K562 (cell line): ENCODE results near the gene SMYD1. TPM values are rescaled to one million over a fixed set of nuclear protein-coding genes. Genes with fewer than 3 reads are reported as not detected.

Experiments
- ATAC-seq: fragments of 200-7000 bp; cut with Tn5 transposase; 3 replicates; pipeline ENCODE4 v1.9.1; 2020; ENCODE audit warnings: moderate library complexity
- BruUV-seq: library from RNA; stranded (reverse); fragments of 400-500 nt; replicated peaks from 2 replicates; lab custom pipeline; 2021; lab: Mats Ljungman, UMichigan
- CTCF ChIA-PET: fragments of 300-600 bp; formaldehyde crosslinking; extraction: SDS; loops from one replicate; lab custom pipeline; 2021; ENCODE audit warnings: low intra/inter-chr PET ratio; lab: Yijun Ruan, JAX
- POLR2A ChIA-PET: fragments of 300-600, 350-650 bp; sonication (Branson Sonifier 250); formaldehyde crosslinking; extraction: SDS; loops from one replicate; lab custom pipeline; 2021; ENCODE audit warnings: antibody characterized with exemption, inconsistent platforms; lab: Yijun Ruan, JAX
- DNase-seq, 4 experiments: peaks; one replicate each; pipeline versions ENCODE4 v3.0.0 to v3.0.0-alpha.2; 2011 to 2018; ENCODE audit warnings: low spot score in 3 of 4, mixed read lengths in 3 of 4; ENCODE audit errors: extremely low read depth in 1 of 4
- FAIRE-seq: peaks from 2 replicates; lab custom pipeline; 2011; peaks lifted over from hg19 to GRCh38; lab: Jason Lieb, UNC
- H2AFZ ChIP-seq: 2 replicates; pipeline ENCODE4 v1.6.0; 2011; ENCODE audit warnings: low read depth, low read length, control low read depth, inconsistent platforms
- H3K27ac ChIP-seq: fragments of 200-600 bp; 3 replicates; pipeline ENCODE4 v1.8.0; 2011; ENCODE audit warnings: low read depth, mild to moderate bottlenecking, control low read depth, inconsistent platforms, low read length, moderate library complexity, mixed read lengths; ENCODE audit errors: extremely low read depth
- H3K27me3 ChIP-seq, 2 experiments: fragments of 300-600 bp in 1 of 2; 2 replicates in 1 of 2; 3 replicates in 1 of 2; pipeline versions ENCODE4 v1.6.0 to v1.8.0; 2011; ENCODE audit warnings: inconsistent platforms in 2 of 2, low read length in 2 of 2, mild to moderate bottlenecking in 1 of 2, mixed read lengths in 1 of 2, moderate library complexity in 1 of 2; ENCODE audit not compliant: control insufficient read depth in 2 of 2, insufficient read depth in 2 of 2
- H3K36me3 ChIP-seq: fragments of 300-600 bp; 3 replicates; pipeline ENCODE4 v1.8.0; 2011; ENCODE audit warnings: mild to moderate bottlenecking, low read length, inconsistent platforms; ENCODE audit not compliant: control insufficient read depth, insufficient read depth
- H3K4me1 ChIP-seq, 2 experiments: fragments of 200-600 bp in 1 of 2; replicated peaks in 1 of 2; 2 replicates in 1 of 2; 3 replicates in 1 of 2; pipeline versions ENCODE4 v1.5.1 to v1.8.0; 2011; ENCODE audit warnings: inconsistent platforms in 2 of 2, low read length in 2 of 2, mild to moderate bottlenecking in 1 of 2, mixed read lengths in 1 of 2, moderate library complexity in 1 of 2; ENCODE audit not compliant: control insufficient read depth in 2 of 2, insufficient read depth in 2 of 2
- H3K4me2 ChIP-seq: 2 replicates; pipeline ENCODE4 v1.6.1; 2011; ENCODE audit warnings: low read length, control low read depth, inconsistent platforms, mixed read lengths; ENCODE audit not compliant: insufficient read depth
- H3K4me3 ChIP-seq: fragments of 200-600 bp; sonication (generic), shearing (Covaris generic); 2 replicates; pipeline ENCODE4 v1.5.1; 2016; ENCODE audit warnings: control low read depth, inconsistent platforms
- H3K79me2 ChIP-seq: fragments of 200-600 bp; 3 replicates; pipeline ENCODE4 v1.8.0; 2011; ENCODE audit warnings: low read length, inconsistent platforms; ENCODE audit not compliant: control insufficient read depth, insufficient read depth
- H3K9ac ChIP-seq, 2 experiments: 2 replicates each; pipeline versions ENCODE4 v1.6.0 to v1.6.1; 2011; ENCODE audit warnings: low read depth in 2 of 2, low read length in 2 of 2, control low read depth in 1 of 2, inconsistent platforms in 1 of 2, mild to moderate bottlenecking in 1 of 2, mixed read lengths in 1 of 2; ENCODE audit not compliant: insufficient read depth in 1 of 2
- H3K9me1 ChIP-seq: one replicate; pipeline ENCODE4 v1.6.0; 2011; ENCODE audit warnings: inconsistent platforms, mild to moderate bottlenecking, low read length, moderate library complexity; ENCODE audit not compliant: control insufficient read depth, insufficient read depth
- H3K9me3 ChIP-seq: replicated peaks from 2 replicates; pipeline ENCODE4 v1.5.1; 2011; ENCODE audit warnings: low read depth, low read length, inconsistent platforms; ENCODE audit not compliant: control insufficient read depth, insufficient read depth
- H4K20me1 ChIP-seq: replicated peaks from 2 replicates; pipeline ENCODE4 v1.6.1; 2011; ENCODE audit warnings: low read length, inconsistent platforms, mixed read lengths; ENCODE audit not compliant: control insufficient read depth, insufficient read depth
- DPF2 ChIP-seq: fragments of 450-650 bp; IDR thresholded peaks from 2 replicates; pipeline ENCODE4 v1.6.1; 2016
- ESRRB ChIP-seq: fragments of 250-450 bp; sonication (Bioruptor Pico); IDR thresholded peaks from 2 replicates; pipeline ENCODE4 v1.5.0; 2020; ENCODE audit warnings: mild to moderate bottlenecking, moderate library complexity, borderline replicate concordance
- FOXA1 ChIP-seq: fragments of 450-650 bp; IDR thresholded peaks from 2 replicates; pipeline ENCODE4 v1.6.1; 2016; ENCODE audit warnings: mild to moderate bottlenecking, borderline replicate concordance
- MEF2A ChIP-seq: IDR thresholded peaks from 2 replicates; pipeline ENCODE4 v1.6.1; 2011; ENCODE audit warnings: low read depth, mild to moderate bottlenecking, low read length, moderate library complexity; ENCODE audit not compliant: control insufficient read depth
- NCOA1 ChIP-seq: fragments of 450-650 bp; IDR thresholded peaks from 2 replicates; pipeline ENCODE4 v1.6.1; 2016; ENCODE audit warnings: low read depth
- NFATC3 ChIP-seq: fragments of 450-650 bp; IDR thresholded peaks from 2 replicates; pipeline ENCODE4 v1.6.1; 2017; ENCODE audit warnings: mild to moderate bottlenecking
- NFIC ChIP-seq: fragments of 450-650 bp; IDR thresholded peaks from 2 replicates; pipeline ENCODE4 v1.6.1; 2017; ENCODE audit warnings: mild to moderate bottlenecking, inconsistent platforms
- POLR2A ChIP-seq: fragments of 450-650 bp; conservative IDR thresholded peaks from 2 replicates; pipeline ENCODE4 v1.6.1; 2016
- RAD51 ChIP-seq: fragments of 450-650 bp; IDR thresholded peaks from 2 replicates; pipeline ENCODE4 v1.7.1; 2016; ENCODE audit warnings: low read depth, mild to moderate bottlenecking, borderline replicate concordance
- RBM22 ChIP-seq: fragments of 200-400 bp; formaldehyde crosslinking; IDR thresholded peaks from 2 replicates; pipeline ENCODE4 v1.6.1; 2018; ENCODE audit warnings: low read length, low read depth; ENCODE audit not compliant: poor library complexity, severe bottlenecking
- ZBTB33 ChIP-seq: sonication (generic); formaldehyde crosslinking; IDR thresholded peaks from 2 replicates; pipeline ENCODE4 v1.8.1; 2023; ENCODE audit warnings: mild to moderate bottlenecking, missing genetic modification reagents
- WGBS: fragments of 100-300 bp; shearing (Covaris generic); methylation state at CpG from one replicate; pipeline ENCODE4 v1.1.6; 2016; ENCODE audit warnings: low coverage, mixed read lengths; ENCODE audit not compliant: insufficient coverage; ENCODE audit errors: missing lambda C conversion rate; 5-methylcytosine and 5-hydroxymethylcytosine counted together
- in situ Hi-C: fragments of 300-500 bp; cut with MboI; formaldehyde crosslinking; loops from 4 replicates; pipeline ENCODE4 v1.15.0; 2018; ENCODE audit warnings: inconsistent platforms, mixed read lengths
- intact Hi-C: fragments of 100-400 bp; cut with micrococcal nuclease; formaldehyde crosslinking; loops from 2 replicates; pipeline ENCODE4 v1.14.2; 2022
- polyA plus RNA-seq, 8 experiments: library from polyadenylated mRNA; depleted of rRNA in 4 of 8; stranded (reverse) in 5 of 8; unstranded in 3 of 8; fragments of >200 nt; fragmentation: Nextera tagmentation in 2 of 8; fragmentation: Illumina TruSeq in 1 of 8; extraction: Ambion mirVana in 2 of 8; extraction: Trizol in 1 of 8; gene quantifications; 2 replicates each; pipeline versions ENCODE4 v1.2.1 to v1.2.3, GENCODE V29; 2011 to 2014; ENCODE audit warnings: inconsistent platforms in 1 of 8, missing spikeins in 1 of 8
- total RNA-seq, 7 experiments: library from RNA; depleted of rRNA in 6 of 7; stranded (reverse); fragments of >200 nt in 6 of 7; fragmentation: Illumina TruSeq in 2 of 7; extraction: Trizol in 2 of 7; gene quantifications; 2 replicates each; pipeline versions ENCODE4 v1.2.1 to v1.2.3, GENCODE V29; 2011 to 2021; ENCODE audit warnings: low replicate concordance in 1 of 7

SMYD1 gene
- total and polyA plus RNA-seq, 9 of the 15 experiments (the other 6 are each of a cell fraction or from before 2014, with no cell fraction given): not detected

DNA sequence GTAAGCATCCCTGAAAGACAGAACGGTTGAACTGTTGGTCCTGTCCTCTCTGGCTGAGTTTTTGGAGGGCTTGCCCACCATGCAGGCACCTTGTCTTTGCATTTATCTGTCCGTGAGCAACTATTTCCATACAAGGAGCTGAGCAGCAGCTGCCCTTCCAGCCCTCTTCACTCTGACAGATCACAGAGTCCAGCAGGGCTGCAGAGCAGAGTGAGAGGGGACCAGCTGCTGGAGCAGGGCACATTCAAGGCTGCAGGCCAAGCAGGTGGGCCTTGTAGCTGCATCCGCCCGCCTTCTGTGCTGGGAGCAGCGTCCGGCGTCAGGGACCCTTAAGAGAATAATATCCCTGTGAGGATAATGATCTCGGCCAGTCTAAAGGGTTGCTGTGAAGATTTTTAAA is 9.5 kb downstream of the SMYD1 start (continued):
- TF ChIP-seq NFATC3 (no peak), POLR2A (no peak), RBM22 (no peak), DPF2 (no peak)

GRCh38 chr2:88078643-88079172 is 11.1 kb downstream of the SMYD1 start:
- intact Hi-C loops: no loop called here
- ChIA-PET POLR2A (no interaction called here), CTCF (no interaction called here)
- H3K27ac ChIP-seq: no peak overlapping the region
- H3K4me1 ChIP-seq: peaks cover 0 to 3% of the 10 kb centered on the region in 2 experiments; a peak in 2 of 5 replicates
- H3K9me3 ChIP-seq: no peaks in the 10 kb centered on the region
- H4K20me1 ChIP-seq: no peaks in the 10 kb centered on the region
- no peaks in the 10 kb centered on the region for H3K9me1 ChIP-seq
- WGBS: 7% methylated on average over 3 of the region's 3 CpGs
- TF ChIP-seq RAD51: no peak
- TF ChIP-seq ESRRB (CRISPR knock-in tag): no peak
- no peak for TF ChIP-seq MEF2A
- TF ChIP-seq ZBTB33 (CRISPR knock-in tag): no peak
- peak; percentile 22; the same call in 1 of the 2 replicates for TF ChIP-seq NFIC
- TF ChIP-seq FOXA1: no peak
- no peak for TF ChIP-seq NCOA1
- no peaks in the 10 kb centered on the region for H3K79me2 ChIP-seq
- DNase-seq (no peak), ATAC-seq (no peak), FAIRE-seq (no peak)
- no TSS peak for BruUV-seq
- H3K4me2 ChIP-seq: no peak overlapping the region
- H2AFZ ChIP-seq: no peak overlapping the region
- no peaks in the 10 kb centered on the region for H3K36me3 ChIP-seq
- in situ Hi-C loops: no loop called here
- peaks cover 4 to 17% of the 10 kb centered on the region in 2 experiments; a peak in 4 of 5 replicates for H3K27me3 ChIP-seq
- no peak overlapping the region for H3K9ac ChIP-seq
- H3K4me3 ChIP-seq: no peak overlapping the region
